Gastroesophageal sphincter (tissue), 3 donors: ENCODE data around the gene CD83.

Source experiments
- EP300 ChIP-seq: sonication (generic); formaldehyde crosslinking; IDR thresholded peaks from one replicate; pipeline ENCODE4 v1.6.1; 2017; ENCODE audit warnings: antibody characterized with exemption, mild to moderate bottlenecking
- POLR2A ChIP-seq, 2 donors: fragments of 450-650 bp; IDR thresholded peaks; one replicate each; pipeline ENCODE4 v1.6.1; 2017; ENCODE audit warnings: antibody characterized with exemption in 2 of 2, mild to moderate bottlenecking in 2 of 2, moderate library complexity in 1 of 2
- POLR2AphosphoS5 ChIP-seq: sonication (generic); formaldehyde crosslinking; IDR thresholded peaks from one replicate; pipeline ENCODE4 v1.6.1; 2017; ENCODE audit warnings: antibody characterized with exemption
- TF ChIP-seq, protein P1 (sequence below), 4 experiments: fragments of 200-600 bp in 2 of 4; fragments of 450-650 bp in 2 of 4; sonication (generic) in 1 of 4; IDR thresholded peaks; one replicate each; pipeline ENCODE4 v1.5.1; 2017 to 2019; ENCODE audit warnings: antibody characterized with exemption in 4 of 4, mild to moderate bottlenecking in 2 of 4, moderate library complexity in 2 of 4

DNA sequence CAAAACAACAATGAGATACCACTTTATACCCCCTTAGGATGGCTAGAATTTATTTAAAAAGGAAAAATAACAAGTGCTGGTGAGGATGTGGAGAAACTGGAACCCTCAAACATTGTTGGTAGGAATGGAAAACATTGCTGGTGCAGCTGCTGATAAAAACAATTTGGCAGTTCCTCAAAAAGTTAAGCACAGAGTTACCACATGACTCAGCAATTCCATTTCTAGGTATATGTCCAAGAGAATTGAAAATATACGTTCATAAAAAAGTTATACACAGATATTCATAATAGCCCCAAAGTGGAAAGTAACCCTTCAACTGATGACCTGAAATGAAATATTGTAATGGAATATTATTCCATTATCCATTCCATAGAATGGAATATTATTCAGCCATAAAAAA, 55.0 kb downstream of the CD83 start:
- TF ChIP-seq, protein P1, sequence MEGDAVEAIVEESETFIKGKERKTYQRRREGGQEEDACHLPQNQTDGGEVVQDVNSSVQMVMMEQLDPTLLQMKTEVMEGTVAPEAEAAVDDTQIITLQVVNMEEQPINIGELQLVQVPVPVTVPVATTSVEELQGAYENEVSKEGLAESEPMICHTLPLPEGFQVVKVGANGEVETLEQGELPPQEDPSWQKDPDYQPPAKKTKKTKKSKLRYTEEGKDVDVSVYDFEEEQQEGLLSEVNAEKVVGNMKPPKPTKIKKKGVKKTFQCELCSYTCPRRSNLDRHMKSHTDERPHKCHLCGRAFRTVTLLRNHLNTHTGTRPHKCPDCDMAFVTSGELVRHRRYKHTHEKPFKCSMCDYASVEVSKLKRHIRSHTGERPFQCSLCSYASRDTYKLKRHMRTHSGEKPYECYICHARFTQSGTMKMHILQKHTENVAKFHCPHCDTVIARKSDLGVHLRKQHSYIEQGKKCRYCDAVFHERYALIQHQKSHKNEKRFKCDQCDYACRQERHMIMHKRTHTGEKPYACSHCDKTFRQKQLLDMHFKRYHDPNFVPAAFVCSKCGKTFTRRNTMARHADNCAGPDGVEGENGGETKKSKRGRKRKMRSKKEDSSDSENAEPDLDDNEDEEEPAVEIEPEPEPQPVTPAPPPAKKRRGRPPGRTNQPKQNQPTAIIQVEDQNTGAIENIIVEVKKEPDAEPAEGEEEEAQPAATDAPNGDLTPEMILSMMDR (IDR thresholded peaks at IDR 0.05), result no peak
- TF ChIP-seq EP300 (no peak), POLR2A (IDR thresholded peaks at IDR 0.05) (no peak), POLR2AphosphoS5 (no peak)
